Immature natural killer cell (primary cell): ENCODE results near the gene SLC24A4. TPM values are rescaled to one million over a fixed set of nuclear protein-coding genes. Genes with fewer than 3 reads are reported as not detected.
A peak's percentile ranks its signal among the peaks of the same experiment; 100 is the strongest.

Experiments used
- DNase-seq, 3 donors: peaks; one replicate each; pipeline ENCODE4 v3.0.0; 2022; ENCODE audit warnings: mixed read lengths in 1 of 3
- H3K27ac Mint-ChIP-seq, 6 donors: one replicate each; pipeline ENCODE4 v1.8.0; 2020; ENCODE audit warnings: mixed read lengths in 6 of 6, mild to moderate bottlenecking in 5 of 6, inconsistent platforms in 4 of 6, moderate library complexity in 3 of 6
- H3K27me3 Mint-ChIP-seq, 3 donors: one replicate each; pipeline ENCODE4 v1.8.0; 2020 to 2021; ENCODE audit warnings: low read depth in 3 of 3, mild to moderate bottlenecking in 3 of 3, mixed read lengths in 3 of 3, moderate library complexity in 3 of 3, inconsistent platforms in 1 of 3
- H3K36me3 Mint-ChIP-seq, 3 donors: one replicate each; pipeline ENCODE4 v1.8.0; 2020; ENCODE audit warnings: mixed read lengths in 3 of 3, inconsistent platforms in 2 of 3, mild to moderate bottlenecking in 2 of 3
- H3K4me1 Mint-ChIP-seq, 2 donors: one replicate each; pipeline ENCODE4 v1.8.0; 2020; ENCODE audit warnings: inconsistent platforms in 2 of 2, mild to moderate bottlenecking in 2 of 2, mixed read lengths in 2 of 2, moderate library complexity in 1 of 2
- H3K4me3 Mint-ChIP-seq, 5 donors: one replicate each; pipeline ENCODE4 v1.8.0; 2020; ENCODE audit warnings: mild to moderate bottlenecking in 5 of 5, mixed read lengths in 5 of 5, inconsistent platforms in 3 of 5, moderate library complexity in 3 of 5
- H3K9me3 Mint-ChIP-seq, 6 donors: one replicate each; pipeline ENCODE4 v1.8.0; 2020; ENCODE audit warnings: mild to moderate bottlenecking in 6 of 6, mixed read lengths in 6 of 6, inconsistent platforms in 4 of 6, moderate library complexity in 3 of 6
- polyA plus RNA-seq, 3 donors: library from polyadenylated mRNA; unstranded; fragments of 300-500 nt; fragmentation: Illumina TruSeq; gene quantifications; one replicate each; pipeline ENCODE4 v1.2.3, GENCODE V29; 2021

The SLC24A4 gene
- polyA plus RNA-seq, 3 donors from 2014 or later = 0.05 to 0.52 (median 0.12) TPM

DNA sequence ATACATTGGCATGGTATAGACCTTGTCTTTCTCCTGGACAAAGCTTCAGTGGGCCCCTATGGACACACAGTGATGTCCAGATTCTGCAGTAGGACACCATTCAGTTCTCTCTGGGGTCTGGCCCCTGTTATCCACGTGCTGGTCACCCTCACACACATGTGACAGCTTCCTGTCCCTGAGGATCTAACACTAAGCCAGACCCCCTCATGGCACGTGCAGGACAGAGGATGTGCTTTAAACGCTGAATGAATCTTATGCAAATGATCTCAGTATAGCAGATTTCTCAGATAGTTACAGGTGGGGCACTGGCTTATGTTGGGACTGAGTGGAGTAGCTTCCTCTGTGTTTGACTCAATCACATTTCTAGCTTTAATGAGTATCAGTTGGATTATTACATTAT, 33.7 kb downstream of the SLC24A4 start:
- Mint-ChIP-seq H3K27me3 (peaks cover 4 to 14% (median 6%) of the 10 kb centered on the region in 3 donors), H3K9me3 (no peaks in the 10 kb centered on the region), H3K4me3 (no peak overlapping the region)

DNA sequence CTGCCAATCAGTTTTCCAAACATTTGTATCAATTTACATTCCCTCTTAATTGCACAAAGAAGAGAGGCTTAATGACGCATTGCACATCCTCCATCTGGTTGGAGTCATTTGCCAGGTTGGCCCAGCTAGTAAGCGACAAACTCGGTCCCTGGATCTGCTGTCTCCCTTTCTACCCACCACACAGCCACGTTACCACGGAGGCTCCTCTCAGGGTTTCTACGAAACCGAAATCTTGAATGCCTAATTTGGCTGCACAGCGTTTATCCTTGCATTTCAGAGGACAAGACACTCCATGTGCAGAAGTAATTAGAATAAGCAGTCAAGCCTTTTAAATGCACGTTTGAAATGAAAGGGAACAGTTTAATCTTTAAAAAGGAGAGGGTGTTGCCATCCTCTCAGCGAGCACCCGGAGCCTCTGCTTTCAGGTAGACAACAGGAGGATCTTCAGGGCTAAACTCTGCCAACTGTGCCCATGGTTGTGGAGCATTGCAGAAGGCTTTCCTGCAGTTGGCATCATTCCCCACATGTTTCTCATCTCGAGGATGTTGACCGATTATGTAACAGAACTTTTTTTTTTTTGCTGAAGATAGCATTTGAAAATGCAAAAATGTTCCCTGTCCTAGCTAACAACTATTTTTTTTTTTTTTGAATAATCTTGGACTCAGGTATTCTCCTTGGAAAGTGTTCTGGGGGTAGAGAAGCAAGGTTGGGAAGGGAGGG, 37.8 kb downstream of the SLC24A4 start:
- no peak for DNase-seq
- H3K36me3 Mint-ChIP-seq = no peaks in the 10 kb centered on the region
- H3K27me3 Mint-ChIP-seq = peaks cover 6 to 20% (median 7%) of the 10 kb centered on the region in 3 donors
- no peak overlapping the region for H3K4me3 Mint-ChIP-seq
- no peaks in the 10 kb centered on the region for H3K9me3 Mint-ChIP-seq
- no peak overlapping the region for H3K27ac Mint-ChIP-seq
- H3K4me1 Mint-ChIP-seq = peaks cover 0 to 2% of the 10 kb centered on the region in 2 donors

More for the DNA sequence above, 33.7 kb downstream of the SLC24A4 start:
- no peak for DNase-seq
- H3K27ac Mint-ChIP-seq = no peak overlapping the region
- H3K4me1 Mint-ChIP-seq = peaks cover 0 to 1% of the 10 kb centered on the region in 2 donors
- no peaks in the 10 kb centered on the region for H3K36me3 Mint-ChIP-seq

DNA sequence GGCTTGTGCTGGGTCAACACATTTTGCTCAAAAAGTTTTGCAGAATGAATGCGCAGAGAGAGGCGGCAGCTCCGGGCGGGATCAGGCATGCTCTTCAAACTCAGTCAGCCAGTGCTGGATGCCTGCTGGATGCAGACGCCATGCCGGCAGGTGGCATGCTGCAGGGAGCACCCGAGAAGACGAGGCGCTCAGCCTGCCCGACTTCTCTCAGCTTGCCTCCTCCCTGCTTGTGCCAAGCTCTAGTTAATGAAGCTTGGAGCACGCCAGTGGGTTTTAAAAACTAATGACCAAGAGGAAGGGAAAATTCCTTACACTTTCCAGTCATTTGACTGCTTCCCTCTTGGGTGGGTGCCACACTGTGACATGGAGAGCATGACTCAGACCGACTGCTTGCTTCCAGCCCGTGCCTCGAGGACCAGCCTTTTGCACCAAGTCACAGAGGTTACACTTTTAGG, 39.8 kb downstream of the SLC24A4 start:
- H3K27me3 Mint-ChIP-seq = peaks cover 4 to 20% (median 5%) of the 10 kb centered on the region in 3 donors
- no peaks in the 10 kb centered on the region for H3K9me3 Mint-ChIP-seq
- peaks cover 0 to 2% of the 10 kb centered on the region in 2 donors for H3K4me1 Mint-ChIP-seq
- no peak for DNase-seq
- no peaks in the 10 kb centered on the region for H3K36me3 Mint-ChIP-seq
- no peak overlapping the region for H3K27ac Mint-ChIP-seq
- no peak overlapping the region for H3K4me3 Mint-ChIP-seq

DNA sequence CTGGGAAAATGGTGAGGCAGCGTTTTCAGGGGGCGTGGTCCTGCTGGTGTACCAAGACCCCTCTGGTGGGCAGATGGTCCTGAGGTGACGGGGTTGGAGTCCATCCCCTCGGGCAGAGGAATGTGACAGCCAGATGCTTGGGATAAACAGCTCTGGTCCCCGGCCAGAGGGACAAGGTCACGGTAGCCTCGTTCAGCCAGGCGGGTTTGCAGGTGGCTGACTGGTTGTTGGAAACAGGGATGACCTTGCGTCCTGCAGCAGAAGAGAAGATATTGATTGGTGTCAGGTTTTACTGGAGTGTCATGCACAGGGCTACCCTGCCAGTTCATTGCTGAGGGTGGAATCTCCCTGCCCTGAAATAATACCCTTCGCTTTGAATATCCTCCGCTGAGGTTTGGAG, 43.3 kb downstream of the SLC24A4 start:
- Mint-ChIP-seq H3K36me3 (no peaks in the 10 kb centered on the region), H3K4me1 (peaks cover 0 to 2% of the 10 kb centered on the region in 2 donors), H3K27ac (no peak overlapping the region), H3K9me3 (no peaks in the 10 kb centered on the region), H3K4me3 (no peak overlapping the region), H3K27me3 (peaks cover 4 to 12% (median 5%) of the 10 kb centered on the region in 3 donors)
- DNase-seq = no peak

DNA sequence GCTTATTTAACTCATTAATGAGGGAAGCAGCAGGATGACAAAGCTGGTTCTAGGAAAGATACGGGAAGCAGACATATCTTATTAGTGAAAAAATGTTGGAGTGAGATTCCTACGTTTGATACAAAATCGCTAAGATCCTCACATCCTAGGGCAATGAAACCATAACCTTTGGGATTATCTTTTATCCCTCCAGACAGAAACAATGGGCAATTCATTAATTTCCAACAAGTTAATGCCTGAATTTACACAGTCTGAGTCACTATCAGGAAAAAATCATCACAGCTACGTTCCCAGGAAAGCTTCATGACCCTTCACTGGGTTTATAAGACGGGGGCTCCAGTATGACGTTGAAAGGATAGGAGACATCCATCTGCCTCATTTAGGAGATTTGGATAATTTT, 45.0 kb downstream of the SLC24A4 start:
- no peaks in the 10 kb centered on the region for H3K4me1 Mint-ChIP-seq
- H3K36me3 Mint-ChIP-seq = no peaks in the 10 kb centered on the region
- no peaks in the 10 kb centered on the region for H3K9me3 Mint-ChIP-seq
- peaks cover 1 to 7% (median 1%) of the 10 kb centered on the region in 3 donors for H3K27me3 Mint-ChIP-seq
- H3K27ac Mint-ChIP-seq = no peak overlapping the region
- DNase-seq = no peak
- H3K4me3 Mint-ChIP-seq = no peak overlapping the region

DNA sequence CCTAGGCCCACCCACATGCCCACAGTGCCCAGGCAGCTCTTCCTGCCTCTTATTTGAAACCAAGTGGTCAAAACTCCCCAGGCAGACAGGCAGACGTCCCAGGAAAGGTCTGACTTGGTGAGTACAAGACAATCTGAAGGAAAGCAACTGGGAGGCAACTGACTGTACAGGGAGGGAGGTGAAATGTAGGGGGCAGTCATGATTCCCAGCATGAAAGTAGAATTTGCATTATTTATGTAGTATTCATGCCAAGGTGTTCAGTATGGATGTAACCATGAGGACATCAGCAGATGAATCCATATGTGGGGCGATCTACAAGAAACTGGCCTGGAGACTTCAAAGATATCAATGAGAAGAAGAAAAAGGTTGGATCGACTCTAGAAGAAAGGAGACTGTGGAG, 46.1 kb downstream of the SLC24A4 start:
- Mint-ChIP-seq H3K4me3 (no peak overlapping the region), H3K36me3 (no peaks in the 10 kb centered on the region), H3K9me3 (no peaks in the 10 kb centered on the region), H3K4me1 (no peaks in the 10 kb centered on the region), H3K27me3 (peaks cover 0 to 7% (median 2%) of the 10 kb centered on the region in 3 donors), H3K27ac (no peak overlapping the region)
- DNase-seq = no peak

DNA sequence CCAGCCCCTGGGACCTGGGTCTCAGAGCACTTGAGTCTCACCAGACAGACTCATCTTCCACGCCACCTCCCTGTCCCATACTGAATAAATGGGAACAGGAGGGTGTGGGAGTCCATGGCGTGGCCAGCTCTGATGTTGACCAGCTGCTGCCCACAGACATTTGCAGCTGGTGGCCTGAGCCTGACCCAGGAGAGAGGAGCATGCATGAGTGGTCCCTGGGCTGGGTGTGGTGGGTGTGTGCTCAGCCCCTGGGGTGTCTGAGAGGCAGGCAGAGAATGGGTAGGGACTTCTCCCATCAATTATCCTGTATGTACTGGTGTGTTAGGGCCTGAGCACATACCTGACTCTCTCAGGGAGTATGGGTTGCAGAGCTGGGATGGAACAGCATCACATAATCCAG, 49.3 kb downstream of the SLC24A4 start:
- Mint-ChIP-seq H3K27ac (no peak overlapping the region), H3K4me1 (no peaks in the 10 kb centered on the region), H3K36me3 (no peaks in the 10 kb centered on the region), H3K27me3 (peaks cover 1 to 8% (median 5%) of the 10 kb centered on the region in 3 donors), H3K9me3 (no peaks in the 10 kb centered on the region), H3K4me3 (no peak overlapping the region)
- DNase-seq = no peak

DNA sequence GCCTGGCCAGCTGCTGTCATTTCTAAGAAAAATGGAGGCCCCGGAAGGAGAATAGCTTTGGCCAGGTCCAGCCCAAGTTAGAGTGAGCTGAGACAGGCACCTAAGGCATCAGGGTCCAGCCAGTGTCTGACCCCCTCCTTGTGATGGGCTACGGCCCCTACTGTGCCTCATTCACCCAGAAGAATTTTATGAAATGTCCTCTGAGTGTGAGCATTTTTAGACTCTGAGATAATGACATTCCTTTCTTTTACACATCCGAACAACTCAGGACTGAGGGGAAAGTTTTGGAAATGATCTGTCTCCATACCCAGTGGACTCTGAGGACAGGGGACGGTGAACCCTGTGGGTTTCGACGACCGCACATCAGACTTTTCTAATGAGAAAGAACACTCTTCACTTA, 50.4 kb downstream of the SLC24A4 start:
- no peak for DNase-seq
- Mint-ChIP-seq H3K9me3 (no peaks in the 10 kb centered on the region), H3K36me3 (no peaks in the 10 kb centered on the region), H3K27ac (no peak overlapping the region), H3K4me3 (no peak overlapping the region), H3K27me3 (peaks cover 1 to 8% (median 6%) of the 10 kb centered on the region in 3 donors), H3K4me1 (no peaks in the 10 kb centered on the region)

DNA sequence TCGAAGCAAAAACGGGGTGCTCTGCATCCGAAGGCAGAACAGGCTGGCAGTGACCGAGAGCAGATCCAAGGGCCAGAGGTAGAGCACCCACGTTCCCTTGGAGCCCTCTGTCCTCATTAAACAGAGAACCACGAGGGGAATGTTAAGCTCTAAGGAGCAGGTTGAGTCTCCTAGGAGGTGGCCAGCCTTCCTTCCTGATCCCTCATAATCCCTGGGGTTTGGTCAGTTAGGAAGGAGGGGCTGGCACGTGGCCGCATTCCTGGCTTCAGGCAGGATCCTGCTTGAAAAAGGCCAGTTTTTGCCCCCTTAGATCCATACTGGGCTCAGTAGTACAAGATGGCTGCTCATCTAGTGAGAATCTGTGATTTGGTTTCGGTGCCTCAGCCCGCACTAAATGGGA, 57.2 kb downstream of the SLC24A4 start:
- Mint-ChIP-seq H3K4me1 (no peaks in the 10 kb centered on the region), H3K9me3 (no peaks in the 10 kb centered on the region), H3K27ac (no peak overlapping the region), H3K27me3 (peaks cover 2 to 7% (median 6%) of the 10 kb centered on the region in 3 donors), H3K4me3 (no peak overlapping the region), H3K36me3 (no peaks in the 10 kb centered on the region)
- DNase-seq = no peak

DNA sequence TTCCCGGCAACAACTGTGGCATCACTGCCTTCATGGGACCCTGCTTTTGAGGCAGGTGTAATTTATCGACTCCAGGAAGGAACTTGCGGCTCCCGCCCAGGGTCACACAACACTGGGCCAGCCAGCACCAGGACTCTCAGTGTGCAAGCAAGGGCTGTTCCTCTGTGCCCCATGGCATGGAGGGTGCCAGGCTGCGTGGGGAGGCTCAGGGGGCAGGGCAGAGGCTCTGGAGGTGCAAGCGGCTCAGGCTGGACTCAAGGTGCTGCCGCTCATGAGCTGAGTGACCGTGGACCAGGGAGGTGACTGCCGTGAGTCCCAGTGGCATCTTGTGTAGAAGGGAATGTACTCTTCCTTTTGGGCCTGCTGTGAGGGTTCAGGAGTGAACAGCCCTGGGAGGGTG, 57.6 kb downstream of the SLC24A4 start:
- peak overlapping the region in 1 of 6 donors; percentile 29 for H3K27ac Mint-ChIP-seq
- DNase-seq = no peak
- H3K9me3 Mint-ChIP-seq = no peaks in the 10 kb centered on the region
- H3K36me3 Mint-ChIP-seq = no peaks in the 10 kb centered on the region
- no peak overlapping the region for H3K4me3 Mint-ChIP-seq
- H3K27me3 Mint-ChIP-seq = peaks cover 2 to 7% (median 6%) of the 10 kb centered on the region in 3 donors
- H3K4me1 Mint-ChIP-seq = no peaks in the 10 kb centered on the region

DNA sequence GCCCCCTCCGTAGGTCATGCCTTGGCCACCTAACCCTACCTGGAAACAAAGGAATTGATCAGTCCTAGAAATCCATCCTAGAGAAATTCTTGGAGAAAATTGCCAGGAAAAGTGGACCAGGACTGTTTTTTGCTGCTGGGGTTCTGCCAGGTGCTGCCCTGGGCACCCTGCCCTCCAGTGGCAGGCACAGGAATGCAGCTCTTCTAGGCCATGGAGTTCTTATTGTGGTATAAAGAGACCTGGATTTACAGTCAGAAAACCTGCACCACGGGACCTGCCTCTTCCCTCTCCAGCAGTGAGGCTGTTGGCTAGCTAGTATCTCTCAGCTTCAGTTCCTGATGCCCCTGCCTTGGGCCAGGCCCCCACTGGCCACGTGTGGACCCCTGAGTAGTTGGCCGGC, 59.7 kb downstream of the SLC24A4 start:
- no peak overlapping the region for H3K27ac Mint-ChIP-seq

DNA sequence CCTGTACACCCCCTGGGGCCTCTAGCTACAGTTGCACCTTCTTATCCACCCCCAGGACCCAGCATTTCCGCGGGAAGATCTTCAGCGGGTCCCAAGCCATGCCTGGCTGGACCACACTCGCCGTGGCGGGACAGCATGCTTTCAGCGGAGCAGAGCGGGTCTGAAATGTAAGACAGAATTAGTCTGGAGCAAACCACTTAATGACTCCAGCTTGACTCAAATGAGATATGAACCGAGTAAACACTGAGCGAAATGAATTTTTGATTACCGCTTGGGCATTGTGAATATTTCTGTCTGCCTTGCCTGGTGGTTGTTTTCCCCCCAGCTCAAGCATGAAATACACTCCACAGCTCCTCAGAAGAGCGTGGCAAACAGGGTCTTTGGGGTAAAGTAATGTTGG, 60.8 kb downstream of the SLC24A4 start:
- no peak for DNase-seq
- Mint-ChIP-seq H3K27ac (no peak overlapping the region), H3K4me3 (no peak overlapping the region), H3K27me3 (peaks cover 2 to 7% (median 4%) of the 10 kb centered on the region in 3 donors), H3K9me3 (no peaks in the 10 kb centered on the region), H3K4me1 (no peaks in the 10 kb centered on the region), H3K36me3 (no peaks in the 10 kb centered on the region)

More for the DNA sequence above, 59.7 kb downstream of the SLC24A4 start:
- Mint-ChIP-seq H3K4me1 (no peaks in the 10 kb centered on the region), H3K36me3 (no peaks in the 10 kb centered on the region), H3K9me3 (no peaks in the 10 kb centered on the region), H3K27me3 (peaks cover 2 to 6% (median 4%) of the 10 kb centered on the region in 3 donors), H3K4me3 (no peak overlapping the region)
- DNase-seq = no peak

DNA sequence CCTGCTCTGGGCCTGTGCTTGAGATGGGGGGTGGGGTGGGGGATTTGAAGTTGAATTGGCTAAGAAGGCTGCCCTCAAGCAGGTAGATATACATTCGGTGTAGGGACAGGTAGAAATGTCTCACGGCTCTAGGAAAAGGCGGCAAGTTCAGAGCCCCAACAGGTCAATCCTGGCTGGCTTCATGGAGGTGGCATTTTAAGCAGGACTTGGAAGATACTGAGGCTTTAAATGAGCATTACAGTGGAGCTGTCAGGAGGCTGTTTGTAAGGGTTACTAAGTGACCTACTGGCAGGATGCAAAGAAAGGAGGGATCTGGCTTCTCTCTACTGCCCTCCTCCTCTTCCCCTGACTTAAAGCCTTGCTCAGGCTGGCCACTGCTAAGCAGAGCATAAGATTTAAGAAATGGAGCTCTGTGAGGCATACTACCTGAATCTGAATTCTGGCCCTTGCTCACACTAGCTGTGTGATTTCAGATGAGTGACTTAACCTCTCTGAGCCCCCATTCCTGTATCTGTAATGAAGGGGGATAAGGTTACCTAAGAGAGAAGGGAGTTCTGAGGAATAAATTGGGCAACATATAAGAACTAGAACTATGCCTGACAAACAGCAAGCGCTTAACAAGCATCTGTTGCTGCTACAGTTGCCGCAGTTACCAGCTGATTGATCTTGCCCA, 61.6 kb downstream of the SLC24A4 start:
- Mint-ChIP-seq H3K4me1 (peaks cover 6% of the 10 kb centered on the region in 2 donors), H3K27ac (no peak overlapping the region), H3K4me3 (no peak overlapping the region), H3K27me3 (peaks cover 2 to 7% (median 4%) of the 10 kb centered on the region in 3 donors), H3K36me3 (no peaks in the 10 kb centered on the region), H3K9me3 (no peaks in the 10 kb centered on the region)
- no peak for DNase-seq

DNA sequence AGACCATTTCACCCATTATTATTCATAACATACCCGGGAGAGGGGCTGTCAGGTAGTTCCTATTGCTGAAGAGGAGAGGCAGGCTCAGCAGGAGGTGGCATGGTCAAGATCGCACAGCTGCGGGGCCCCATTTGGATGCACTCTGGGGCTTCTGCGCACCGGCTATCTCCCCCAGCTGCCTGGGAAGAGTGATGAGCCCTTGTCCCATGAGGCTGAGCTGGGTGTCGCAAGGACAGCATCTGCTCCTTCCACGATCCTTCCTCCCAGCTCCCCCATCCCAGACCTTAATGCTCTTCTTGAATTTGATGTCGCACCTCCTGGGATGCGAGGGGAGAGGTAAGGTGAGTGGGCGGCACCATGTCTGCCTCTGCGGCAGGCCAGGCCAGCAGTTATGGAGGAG, 62.6 kb downstream of the SLC24A4 start:
- no peak for DNase-seq
- Mint-ChIP-seq H3K36me3 (peaks cover 0 to 5% (median 0%) of the 10 kb centered on the region in 3 donors), H3K4me1 (peaks cover 12% of the 10 kb centered on the region in 2 donors), H3K9me3 (no peaks in the 10 kb centered on the region), H3K4me3 (no peak overlapping the region), H3K27me3 (peaks cover 2 to 5% (median 4%) of the 10 kb centered on the region in 3 donors), H3K27ac (no peak overlapping the region)
